HL-60 (cell line): ENCODE measurements around the gene CCDC71L.

Experiments
- POLR2AphosphoS5 ChIP-seq: IDR thresholded peaks from 2 replicates; pipeline ENCODE4 v1.6.1; 2012; ENCODE audit warnings: low read depth
- TF ChIP-seq, protein P1 (sequence below): IDR thresholded peaks from one replicate; pipeline ENCODE4 v1.5.1; 2011; ENCODE audit warnings: low read length, control low read depth, inconsistent platforms; ENCODE audit not compliant: insufficient read depth

DNA sequence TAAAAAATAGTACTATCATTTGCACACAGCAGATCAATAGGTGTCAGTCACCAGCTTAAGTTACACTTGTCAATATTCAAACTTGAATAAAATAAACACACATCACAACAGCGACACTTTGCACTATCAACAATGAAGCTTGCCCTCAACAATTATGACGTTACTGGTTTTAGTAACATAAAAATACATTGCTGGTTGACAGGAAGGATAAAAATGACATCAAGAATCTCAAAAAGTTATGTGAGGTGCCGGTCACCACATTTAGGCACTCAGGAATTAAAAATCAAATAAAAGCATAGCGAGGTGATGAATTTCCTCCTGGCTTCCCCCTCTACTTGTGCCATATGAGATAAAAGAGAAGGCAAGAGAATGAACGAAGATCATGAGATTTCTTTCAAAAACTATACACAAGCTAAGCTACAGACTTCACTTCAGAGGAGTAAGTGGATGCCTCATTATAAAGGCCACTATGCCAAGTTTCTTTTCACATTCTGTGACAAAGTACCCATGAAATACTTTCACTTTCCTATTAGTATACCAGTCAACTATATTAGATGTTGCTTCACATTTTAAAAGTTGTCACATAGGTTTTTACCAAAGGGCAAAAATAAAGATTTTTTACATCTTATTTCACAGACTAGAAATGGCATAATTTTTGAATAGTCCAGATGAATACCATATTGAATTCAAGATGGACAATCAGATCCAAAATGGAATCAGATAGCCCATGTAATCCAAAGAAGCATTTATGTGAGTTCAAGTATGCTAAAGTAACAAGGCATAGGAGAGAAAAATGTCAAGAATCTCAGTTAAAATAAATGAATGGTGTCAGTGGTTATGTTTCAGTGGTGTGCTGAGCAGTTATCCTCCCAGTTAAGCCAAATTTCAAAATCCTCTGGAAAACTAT is 3.6 kb downstream of the CCDC71L start:
- TF ChIP-seq, protein P1, sequence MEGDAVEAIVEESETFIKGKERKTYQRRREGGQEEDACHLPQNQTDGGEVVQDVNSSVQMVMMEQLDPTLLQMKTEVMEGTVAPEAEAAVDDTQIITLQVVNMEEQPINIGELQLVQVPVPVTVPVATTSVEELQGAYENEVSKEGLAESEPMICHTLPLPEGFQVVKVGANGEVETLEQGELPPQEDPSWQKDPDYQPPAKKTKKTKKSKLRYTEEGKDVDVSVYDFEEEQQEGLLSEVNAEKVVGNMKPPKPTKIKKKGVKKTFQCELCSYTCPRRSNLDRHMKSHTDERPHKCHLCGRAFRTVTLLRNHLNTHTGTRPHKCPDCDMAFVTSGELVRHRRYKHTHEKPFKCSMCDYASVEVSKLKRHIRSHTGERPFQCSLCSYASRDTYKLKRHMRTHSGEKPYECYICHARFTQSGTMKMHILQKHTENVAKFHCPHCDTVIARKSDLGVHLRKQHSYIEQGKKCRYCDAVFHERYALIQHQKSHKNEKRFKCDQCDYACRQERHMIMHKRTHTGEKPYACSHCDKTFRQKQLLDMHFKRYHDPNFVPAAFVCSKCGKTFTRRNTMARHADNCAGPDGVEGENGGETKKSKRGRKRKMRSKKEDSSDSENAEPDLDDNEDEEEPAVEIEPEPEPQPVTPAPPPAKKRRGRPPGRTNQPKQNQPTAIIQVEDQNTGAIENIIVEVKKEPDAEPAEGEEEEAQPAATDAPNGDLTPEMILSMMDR, result no peak
- no peak for TF ChIP-seq POLR2AphosphoS5
